ENCODE data around the gene ARMC7.

Gene ARMC7

GRCh38 chr17:75073618-75074047, 36.1 kb upstream of the ARMC7 start:
- TF ChIP-seq CTCF (IDR thresholded peaks at IDR 0.05; ENCODE audit: insufficient read depth, missing control alignments) = no peak
- no peak for FAIRE-seq
- no peak for DNase-seq (ENCODE audit: insufficient read length, low spot score)

- DNase-seq (ENCODE audit: insufficient read length, low spot score) (no peak), FAIRE-seq (no peak)
- TF ChIP-seq CTCF (IDR thresholded peaks at IDR 0.05; ENCODE audit: insufficient read depth, missing control alignments) = no peak
Measured at GRCh38 chr17:75074532-75074931, 35.2 kb upstream of the ARMC7 start.

GRCh38 chr17:75075597-75076336, 34.0 kb upstream of the ARMC7 start:
- DNase-seq (ENCODE audit: insufficient read length, low spot score) = no peak
- TF ChIP-seq CTCF (IDR thresholded peaks at IDR 0.05; ENCODE audit: insufficient read depth, missing control alignments) = no peak

GRCh38 chr17:75077072-75077495, 32.7 kb upstream of the ARMC7 start:
- DNase-seq (ENCODE audit: insufficient read length, low spot score) (no peak), FAIRE-seq (no peak)
- no peak for TF ChIP-seq CTCF (IDR thresholded peaks at IDR 0.05; ENCODE audit: insufficient read depth, missing control alignments)

More at GRCh38 chr17:75075597-75076336, 34.0 kb upstream of the ARMC7 start:
- no peak for FAIRE-seq

- TF ChIP-seq CTCF (IDR thresholded peaks at IDR 0.05; ENCODE audit: insufficient read depth, missing control alignments) = no peak
- DNase-seq (ENCODE audit: insufficient read length, low spot score) (no peak), FAIRE-seq (no peak)
Measured at GRCh38 chr17:75077496-75078283, 32.1 kb upstream of the ARMC7 start.

- no peak for TF ChIP-seq CTCF (IDR thresholded peaks at IDR 0.05; ENCODE audit: insufficient read depth, missing control alignments)
- FAIRE-seq = no peak
- DNase-seq (ENCODE audit: insufficient read length, low spot score) = no peak
Measured at GRCh38 chr17:75078284-75079022, 31.3 kb upstream of the ARMC7 start.
